HG02938 (cell line): ENCODE measurements around the gene GSPT1.
"Not testable (repeated sequence)": the region's sequence is repeated elsewhere in the genome, so short reads cannot be mapped to it uniquely, and the experiment has no call there.

ENCODE experiments used
- ATAC-seq: cut with Tn5 transposase; IDR thresholded peaks from one replicate; pipeline ENCODE4 v1.9.1; 2021; ENCODE audit warnings: mild to moderate bottlenecking, moderate library complexity; ENCODE audit not compliant: unreplicated experiment

GSPT1 gene

GRCh38 chr16:11862489-11862888 is 53.3 kb downstream of the GSPT1 start:
- no peak for ATAC-seq

GRCh38 chr16:11857161-11857560 is 58.6 kb downstream of the GSPT1 start:
- no peak for ATAC-seq

- ATAC-seq = no peak
These were observed 63.5 kb downstream of the GSPT1 start for GRCh38 chr16:11852092-11852809.

GRCh38 chr16:11851294-11852091 is 64.3 kb downstream of the GSPT1 start, which contains the start of gene RSL1D1:
Gene RSL1D1, minus strand, starts transcription at chr16:11851542. Its CDS starts 30 bp downstream, at chr16:11851512.
- peak; percentile 89 for ATAC-seq

GRCh38 chr16:11848842-11849241 is 66.9 kb downstream of the GSPT1 start:
- ATAC-seq = no peak

GRCh38 chr16:11844499-11844898 is 71.3 kb downstream of the GSPT1 start:
- ATAC-seq = no peak

- no peak for ATAC-seq
These were observed 71.9 kb downstream of the GSPT1 start for GRCh38 chr16:11843861-11844260.

- ATAC-seq = no peak
These were observed 72.5 kb downstream of the GSPT1 start for GRCh38 chr16:11843206-11843605.

GRCh38 chr16:11841026-11841425 is 74.7 kb downstream of the GSPT1 start:
- no peak for ATAC-seq

GRCh38 chr16:11836650-11837244 is 79.0 kb downstream of the GSPT1 start:
- ATAC-seq = no peak

GRCh38 chr16:11835891-11836649 is 79.7 kb downstream of the GSPT1 start:
- no peak for ATAC-seq

GRCh38 chr16:11835309-11835708 is 80.4 kb downstream of the GSPT1 start:
- no peak for ATAC-seq

GRCh38 chr16:11833951-11834695 is 81.6 kb downstream of the GSPT1 start:
- ATAC-seq = no peak

GRCh38 chr16:11828696-11829095 is 87.1 kb downstream of the GSPT1 start:
- ATAC-seq = no peak

GRCh38 chr16:11825520-11826165 is 90.1 kb downstream of the GSPT1 start:
- not testable (repeated sequence) for ATAC-seq

- no peak for ATAC-seq
These were observed 91.4 kb downstream of the GSPT1 start for GRCh38 chr16:11824362-11824761.

- not testable (repeated sequence) for ATAC-seq
These were observed 92.1 kb downstream of the GSPT1 start for GRCh38 chr16:11823645-11824044.

- ATAC-seq = no peak
These were observed 96.0 kb downstream of the GSPT1 start for GRCh38 chr16:11819798-11820197.

- not testable (repeated sequence) for ATAC-seq
These were observed 96.8 kb downstream of the GSPT1 start for GRCh38 chr16:11818970-11819369.
